ENCODE data around the gene ZNF605.
A peak's percentile ranks its signal among the peaks of the same experiment; 100 is the strongest.

GRCh38 chr12:132921685-132922084 lies 34.4 kb downstream of the ZNF605 start:
- TF ChIP-seq, protein P1, sequence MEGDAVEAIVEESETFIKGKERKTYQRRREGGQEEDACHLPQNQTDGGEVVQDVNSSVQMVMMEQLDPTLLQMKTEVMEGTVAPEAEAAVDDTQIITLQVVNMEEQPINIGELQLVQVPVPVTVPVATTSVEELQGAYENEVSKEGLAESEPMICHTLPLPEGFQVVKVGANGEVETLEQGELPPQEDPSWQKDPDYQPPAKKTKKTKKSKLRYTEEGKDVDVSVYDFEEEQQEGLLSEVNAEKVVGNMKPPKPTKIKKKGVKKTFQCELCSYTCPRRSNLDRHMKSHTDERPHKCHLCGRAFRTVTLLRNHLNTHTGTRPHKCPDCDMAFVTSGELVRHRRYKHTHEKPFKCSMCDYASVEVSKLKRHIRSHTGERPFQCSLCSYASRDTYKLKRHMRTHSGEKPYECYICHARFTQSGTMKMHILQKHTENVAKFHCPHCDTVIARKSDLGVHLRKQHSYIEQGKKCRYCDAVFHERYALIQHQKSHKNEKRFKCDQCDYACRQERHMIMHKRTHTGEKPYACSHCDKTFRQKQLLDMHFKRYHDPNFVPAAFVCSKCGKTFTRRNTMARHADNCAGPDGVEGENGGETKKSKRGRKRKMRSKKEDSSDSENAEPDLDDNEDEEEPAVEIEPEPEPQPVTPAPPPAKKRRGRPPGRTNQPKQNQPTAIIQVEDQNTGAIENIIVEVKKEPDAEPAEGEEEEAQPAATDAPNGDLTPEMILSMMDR (IDR thresholded peaks at IDR 0.05; ENCODE audit: low read depth, low read length) = peak; percentile 28
- TF ChIP-seq POLR2A (IDR thresholded peaks at IDR 0.05; ENCODE audit: extremely low read depth, insufficient read length) (no peak), MAX (IDR thresholded peaks at IDR 0.05; ENCODE audit: low read depth, low read length) (no peak), MYC (IDR thresholded peaks at IDR 0.05; ENCODE audit: low read depth, low read length) (no peak)
